HUDEP-2 (cell line): ENCODE data around the gene PTPRN2.
"Not testable (repeated sequence)": the region's sequence is repeated elsewhere in the genome, so short reads cannot be mapped to it uniquely, and the experiment has no call there.

Source experiments
- DNase-seq, 76 experiments: peaks; one replicate each; lab custom pipeline; 2025; ENCODE audit not compliant: unreplicated experiment in 76 of 76; lab: John Stamatoyannopoulos, UW

Gene PTPRN2

DNA sequence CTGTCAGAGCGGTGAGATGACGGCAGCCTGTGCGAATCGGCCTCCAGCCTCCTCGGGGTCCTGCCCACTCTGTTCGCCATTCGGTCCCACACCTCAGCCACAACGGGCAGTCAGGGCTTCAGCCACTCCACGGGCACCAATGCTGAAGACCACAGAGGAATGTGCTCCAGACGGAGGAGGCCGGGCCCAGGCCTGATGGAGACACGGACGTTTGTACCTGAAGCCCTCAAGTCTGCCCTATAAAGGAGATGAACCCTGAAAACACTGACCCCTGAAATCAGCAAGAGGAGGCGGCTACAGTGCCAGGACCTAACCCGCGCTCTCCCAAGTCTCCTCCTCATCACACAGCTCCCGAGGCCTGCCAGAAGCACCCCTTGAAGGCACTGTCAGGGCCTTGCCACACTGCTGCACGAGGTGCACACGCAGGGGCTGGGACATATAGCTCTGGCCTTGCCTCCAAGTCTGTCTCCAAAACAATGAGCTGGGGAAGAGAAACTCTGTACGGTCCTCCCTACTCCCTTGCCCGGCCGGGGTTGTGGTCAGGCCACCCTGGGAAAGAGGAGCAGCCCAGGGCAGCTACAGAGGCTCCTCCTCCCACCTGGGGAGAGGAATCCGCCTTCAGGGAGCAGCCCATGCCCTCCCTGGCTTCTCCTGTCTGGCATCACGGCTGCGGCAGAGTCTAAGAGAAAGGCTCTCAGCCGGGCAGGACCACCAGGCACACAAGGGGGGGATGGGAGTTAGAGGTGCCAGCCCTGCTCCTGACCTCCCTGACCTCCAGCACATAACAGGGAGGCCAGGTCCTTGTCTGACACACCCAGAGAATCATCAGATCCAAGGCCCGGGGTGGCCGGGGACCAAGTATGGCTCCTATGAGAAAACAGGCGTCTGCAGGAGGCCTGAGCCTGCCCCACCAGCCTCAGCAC, 310.1 kb downstream of the PTPRN2 start:
- no peak for DNase-seq

DNA sequence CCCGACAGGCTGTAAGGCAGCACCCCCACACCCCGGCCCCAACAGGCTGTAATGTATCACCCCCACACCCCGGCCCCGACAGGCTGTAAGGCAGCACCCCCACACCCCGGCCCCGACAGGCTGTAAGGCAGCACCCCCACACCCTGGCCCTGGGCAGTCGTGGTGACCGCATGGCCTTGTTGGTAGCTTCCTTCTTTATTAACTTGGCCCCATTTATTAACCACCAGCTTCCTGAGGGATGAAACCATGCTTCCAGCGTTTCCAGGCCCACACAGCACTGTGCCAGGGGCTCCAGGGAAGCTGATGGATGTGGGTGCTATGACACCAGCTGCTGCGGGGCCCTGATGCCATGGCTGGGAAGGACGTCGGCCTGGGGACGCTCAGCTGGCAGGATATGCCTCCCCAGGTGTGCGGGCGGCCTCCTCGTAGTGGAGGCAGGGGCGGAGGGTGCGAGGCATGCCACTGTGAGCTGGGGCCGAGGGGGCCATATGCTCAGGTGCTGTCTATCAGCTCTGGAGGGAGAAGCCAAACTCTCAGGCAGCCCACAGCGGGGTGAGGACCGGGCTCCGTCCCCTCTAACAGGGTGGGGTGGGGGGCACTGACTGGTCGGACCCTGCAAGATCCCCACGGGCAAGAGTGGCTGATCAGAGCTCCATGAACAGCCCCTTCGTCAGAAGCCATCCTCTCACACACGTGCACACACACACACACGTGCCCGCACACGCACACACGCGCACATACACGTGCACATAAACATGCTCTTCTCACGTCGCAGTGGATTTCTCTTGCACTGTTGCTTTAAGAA, 311.0 kb downstream of the PTPRN2 start:
- no peak for DNase-seq

DNA sequence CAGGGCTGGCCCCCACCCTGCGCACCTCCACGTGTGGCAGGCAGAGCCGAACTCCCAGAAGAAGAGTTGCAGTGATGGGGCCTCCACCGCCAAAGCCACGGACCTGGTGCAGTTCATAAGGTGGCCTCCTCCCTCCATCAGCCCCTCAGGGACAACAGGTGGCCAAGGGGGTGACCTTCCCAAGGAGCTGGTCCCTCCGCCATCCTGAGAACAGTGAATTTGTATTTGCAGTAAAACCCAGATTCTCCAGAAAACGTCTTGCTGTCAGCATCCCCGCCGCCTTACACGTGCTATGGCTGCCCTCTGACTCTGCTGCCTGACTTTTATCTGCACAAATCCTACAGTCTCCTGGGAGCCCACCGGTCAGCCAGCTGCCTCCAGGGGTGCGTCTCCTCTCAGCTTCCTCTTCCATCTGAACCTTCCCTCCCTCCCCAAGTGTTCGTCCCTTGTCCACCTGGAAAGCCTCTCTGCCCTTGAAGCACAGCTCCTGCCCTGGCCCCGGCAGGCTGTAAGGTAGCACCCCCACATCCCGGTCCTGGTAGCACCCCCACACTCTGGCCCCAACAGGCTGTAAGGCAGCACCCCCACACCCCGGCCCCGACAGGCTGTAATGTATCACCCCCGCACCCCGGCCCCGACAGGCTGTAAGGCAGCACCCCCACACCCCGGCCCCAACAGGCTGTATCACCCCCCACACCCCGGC, 311.8 kb downstream of the PTPRN2 start:
- no peak for DNase-seq

DNA sequence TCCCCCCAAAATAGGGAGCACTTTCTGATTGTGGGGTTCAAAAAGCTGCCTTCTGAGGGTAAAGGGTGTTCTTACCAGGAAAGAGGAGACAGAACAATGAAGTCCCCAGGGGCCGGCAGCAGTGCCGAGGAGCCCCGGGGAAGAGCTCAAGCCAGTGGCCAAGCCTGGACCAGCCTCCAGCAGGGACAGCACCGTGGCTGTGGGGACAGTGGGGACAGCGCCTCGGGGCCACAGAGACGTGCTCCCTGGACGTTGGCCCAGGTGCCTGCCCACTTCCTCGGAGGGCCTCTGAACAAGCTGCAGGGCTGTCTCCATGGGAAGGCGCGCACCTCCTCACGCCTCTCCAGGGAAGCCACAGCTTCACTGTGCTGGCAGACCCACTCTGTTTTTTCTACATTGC, 312.6 kb downstream of the PTPRN2 start:
- DNase-seq = no peak

DNA sequence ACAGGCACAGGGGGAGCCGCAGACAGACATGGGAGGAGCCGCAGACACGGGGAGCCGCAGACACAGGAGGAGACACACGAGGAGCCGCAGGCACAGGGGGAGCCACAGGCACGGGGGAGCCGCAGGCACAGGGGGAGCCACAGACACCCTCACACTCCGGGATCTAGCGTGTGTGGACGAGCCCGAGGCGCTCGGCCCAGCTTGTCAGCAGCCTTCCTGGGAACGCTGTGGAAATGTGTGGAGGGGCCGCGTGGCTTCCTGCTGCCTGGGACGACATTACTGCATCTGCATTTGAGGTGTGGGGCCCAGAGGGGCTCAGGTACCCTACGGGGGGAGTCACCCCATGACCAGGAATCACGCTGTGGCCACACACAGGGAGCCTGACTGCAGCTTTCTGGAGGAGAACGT, 313.2 kb downstream of the PTPRN2 start:
- DNase-seq = no peak

DNA sequence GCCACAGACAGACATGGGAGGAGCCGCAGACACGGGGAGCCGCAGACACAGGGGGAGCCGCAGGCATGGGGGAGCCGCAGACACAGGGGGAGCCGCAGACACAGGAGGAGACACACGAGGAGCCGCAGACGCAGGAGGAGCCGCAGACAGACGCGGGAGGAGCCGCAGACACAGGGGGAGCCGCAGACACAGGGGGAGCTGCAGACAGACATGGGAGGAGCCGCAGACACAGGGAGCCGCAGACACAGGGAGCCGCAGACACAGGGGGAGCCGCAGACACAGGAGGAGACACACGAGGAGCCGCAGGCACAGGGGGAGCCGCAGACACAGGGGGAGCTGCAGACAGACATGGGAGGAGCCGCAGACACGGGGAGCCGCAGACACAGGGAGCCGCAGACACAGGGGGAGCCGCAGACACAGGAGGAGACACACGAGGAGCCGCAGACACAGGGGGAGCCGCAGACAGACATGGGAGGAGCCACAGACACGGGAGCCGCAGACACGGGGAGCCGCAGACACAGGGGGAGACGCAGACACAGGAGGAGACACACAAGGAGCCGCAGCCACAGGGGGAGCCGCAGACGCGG, 313.8 kb downstream of the PTPRN2 start:
- DNase-seq = not testable (repeated sequence)

DNA sequence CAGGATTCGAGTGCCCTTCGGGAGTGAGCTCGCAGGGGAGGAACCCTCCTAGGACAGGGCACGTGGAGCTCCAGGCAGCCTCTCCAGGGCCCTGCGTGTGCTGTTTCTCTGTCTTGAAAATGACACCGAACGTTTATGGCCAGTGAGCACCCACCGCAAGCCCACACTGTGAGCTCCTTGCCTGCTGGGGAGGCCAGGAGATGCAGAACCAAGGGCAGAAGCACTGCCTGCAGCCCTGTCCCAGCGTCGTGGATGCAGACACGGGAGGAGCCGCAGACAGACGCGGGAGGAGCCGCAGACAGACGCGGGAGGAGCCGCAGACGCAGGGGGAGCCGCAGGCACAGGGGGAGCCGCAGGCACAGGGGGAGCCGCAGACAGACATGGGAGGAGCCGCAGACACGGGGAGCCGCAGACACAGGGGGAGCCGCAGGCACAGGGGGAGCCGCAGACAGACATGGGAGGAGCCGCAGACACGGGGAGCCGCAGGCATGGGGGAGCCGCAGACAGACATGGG, 314.4 kb downstream of the PTPRN2 start:
- no peak for DNase-seq

DNA sequence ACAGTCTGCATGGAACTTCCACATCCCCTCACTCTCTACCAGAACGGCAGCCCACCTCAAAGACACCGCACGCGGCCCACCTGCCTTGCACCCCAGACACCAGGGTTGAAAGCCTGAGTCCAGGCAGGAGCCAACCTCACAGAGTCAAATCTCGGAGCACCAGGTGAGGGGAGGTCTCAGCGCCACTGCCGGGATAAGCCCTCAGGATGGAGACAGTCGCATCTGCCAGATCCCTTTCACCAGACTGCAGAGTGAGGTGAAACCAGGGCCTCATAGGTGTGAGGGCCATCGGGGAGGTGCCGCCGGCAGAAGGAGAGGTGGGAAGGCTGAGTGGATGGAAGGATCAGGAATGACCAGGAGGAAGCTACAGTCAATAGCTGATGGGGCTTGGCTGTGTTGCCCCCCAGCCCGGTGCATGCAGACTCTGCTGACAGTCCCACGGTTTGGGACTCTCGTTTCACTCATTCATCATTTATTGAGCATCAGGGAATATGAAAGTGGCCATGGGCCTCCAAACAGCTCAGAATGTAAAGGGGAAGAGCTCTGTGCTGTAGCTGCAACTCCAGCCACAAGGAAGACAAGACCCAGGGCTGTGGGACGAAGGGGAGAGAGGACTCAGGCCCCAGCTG, 315.0 kb downstream of the PTPRN2 start:
- DNase-seq = no peak

DNA sequence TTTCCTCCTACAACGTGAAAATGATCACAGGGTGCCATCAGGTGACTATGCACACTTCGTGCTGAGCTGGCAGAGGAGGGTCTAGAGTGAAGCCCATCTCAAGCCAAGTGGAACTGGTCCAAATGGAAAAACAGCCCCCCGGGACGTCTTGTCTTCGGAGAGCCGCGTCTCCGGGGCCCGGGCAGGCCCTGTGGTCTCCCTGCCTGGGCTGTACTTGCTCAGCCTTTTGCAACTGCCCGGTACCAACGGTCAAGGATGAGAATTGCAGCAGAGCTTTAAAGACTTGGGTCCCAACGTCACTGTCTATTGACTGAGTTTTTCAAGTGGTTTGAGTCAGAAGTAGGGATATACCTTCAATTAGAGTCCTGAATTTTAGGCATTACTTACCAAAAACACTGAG, 315.5 kb downstream of the PTPRN2 start:
- no peak for DNase-seq

DNA sequence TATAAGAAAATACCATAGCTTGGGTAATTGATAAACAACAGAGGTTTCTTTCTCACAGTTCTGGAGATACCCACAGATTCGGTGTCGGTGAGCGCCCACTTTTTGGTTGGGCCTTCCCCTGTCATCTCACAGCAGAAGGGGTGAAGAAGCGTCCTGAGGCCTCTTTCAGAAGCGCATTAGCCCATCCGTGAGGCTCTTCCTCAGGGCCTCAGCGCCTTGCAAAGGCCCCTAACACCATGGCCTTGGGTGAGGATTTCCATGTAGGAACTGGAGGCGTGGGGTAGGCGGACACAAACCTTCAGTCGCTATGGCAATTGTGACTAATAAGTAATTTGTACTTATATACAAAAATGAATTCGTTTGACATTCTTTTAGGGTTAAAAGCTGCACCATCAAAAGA, 316.0 kb downstream of the PTPRN2 start:
- DNase-seq = no peak

DNA sequence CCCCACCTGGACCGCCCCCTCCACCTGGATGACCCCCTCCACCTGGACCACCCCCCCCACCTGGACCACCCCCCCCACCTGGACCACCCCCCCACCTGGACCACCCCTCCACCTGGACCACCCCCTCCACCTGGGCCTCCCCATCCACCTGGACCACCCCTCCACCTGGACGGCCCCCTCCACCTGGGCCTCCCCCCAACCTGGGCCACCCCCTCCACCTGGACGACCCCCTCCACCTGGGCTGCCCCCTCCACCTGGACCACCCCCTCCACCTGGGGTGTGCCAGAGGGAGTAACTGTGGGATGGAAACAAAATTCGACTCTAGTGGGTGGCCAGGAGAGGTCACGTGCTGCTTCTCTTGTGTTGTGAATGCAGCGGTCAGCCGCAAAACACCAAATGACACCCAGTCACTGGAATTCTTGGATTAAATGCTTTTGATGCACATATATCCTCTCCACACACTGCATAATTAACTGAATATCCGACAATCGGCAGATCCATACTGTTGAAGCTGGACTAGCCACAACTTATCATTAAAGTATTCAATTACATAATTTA, 316.7 kb downstream of the PTPRN2 start:
- no peak for DNase-seq

DNA sequence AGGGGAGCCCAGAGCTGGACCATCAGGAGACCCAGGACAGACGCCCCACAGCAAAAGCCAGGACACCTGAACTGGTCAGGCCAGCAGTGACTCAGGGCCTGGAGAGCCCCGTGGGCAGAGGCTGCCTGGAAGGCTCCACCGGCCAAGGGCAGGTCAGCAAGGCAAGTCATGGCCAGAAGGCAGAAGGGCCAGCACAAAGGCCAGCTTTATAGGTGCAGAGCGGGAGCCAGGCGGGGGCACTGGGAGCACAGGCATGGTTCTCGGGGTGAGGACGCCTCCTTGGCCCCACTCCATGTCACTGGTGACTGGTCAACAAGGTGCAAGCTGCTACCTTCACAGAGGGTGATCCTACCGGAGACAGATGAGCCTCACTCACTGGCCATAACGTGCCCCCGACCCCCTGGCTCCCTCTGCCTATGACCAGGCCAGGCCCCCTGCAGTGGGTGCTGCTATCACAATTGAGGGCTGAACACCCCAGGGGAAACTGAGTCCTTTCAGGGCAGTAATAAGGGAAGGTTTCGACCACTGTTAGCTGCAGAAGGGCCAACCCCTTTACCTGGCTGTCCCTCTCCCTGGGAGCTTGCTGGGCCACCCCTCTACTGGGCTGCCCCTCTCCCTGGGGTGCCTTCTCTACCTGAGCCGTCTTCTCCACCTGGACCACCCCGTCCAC, 317.4 kb downstream of the PTPRN2 start:
- peak in 1 of 76 experiments; percentile 2 for DNase-seq

DNA sequence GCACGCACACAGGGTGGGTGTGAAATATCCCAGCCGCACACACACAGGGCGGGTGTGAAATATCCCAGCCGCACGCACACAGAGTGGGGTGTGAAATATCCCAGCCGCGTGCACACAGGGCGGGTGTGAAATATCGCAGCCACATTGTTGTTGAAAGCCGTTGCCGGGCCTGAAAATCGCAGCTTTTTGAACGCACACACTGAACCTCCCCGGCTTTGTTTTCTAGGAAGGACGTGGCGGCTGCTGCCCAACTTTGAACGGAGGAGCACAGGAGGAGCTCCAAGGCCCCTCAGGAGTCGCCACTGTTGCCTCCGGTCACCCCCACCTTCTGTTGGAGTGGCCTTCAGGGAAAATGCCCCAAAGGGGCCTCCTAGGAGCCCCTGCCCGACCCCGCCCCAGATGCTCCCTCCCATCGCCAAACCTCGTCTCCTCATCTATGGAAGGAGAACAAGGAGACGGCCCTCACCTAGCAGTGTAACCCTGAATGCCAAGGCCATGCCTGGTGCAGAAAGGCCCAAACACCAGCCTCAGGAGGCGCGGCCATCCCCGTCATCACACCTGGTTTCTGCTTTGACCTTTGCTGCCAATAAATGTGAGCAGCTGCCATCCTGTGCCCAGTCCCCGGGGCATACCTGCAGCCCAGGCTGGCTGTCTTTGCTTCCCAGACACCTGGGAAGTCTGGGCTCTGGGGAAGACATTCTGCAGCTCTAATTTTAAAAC, 318.6 kb downstream of the PTPRN2 start:
- no peak for DNase-seq

DNA sequence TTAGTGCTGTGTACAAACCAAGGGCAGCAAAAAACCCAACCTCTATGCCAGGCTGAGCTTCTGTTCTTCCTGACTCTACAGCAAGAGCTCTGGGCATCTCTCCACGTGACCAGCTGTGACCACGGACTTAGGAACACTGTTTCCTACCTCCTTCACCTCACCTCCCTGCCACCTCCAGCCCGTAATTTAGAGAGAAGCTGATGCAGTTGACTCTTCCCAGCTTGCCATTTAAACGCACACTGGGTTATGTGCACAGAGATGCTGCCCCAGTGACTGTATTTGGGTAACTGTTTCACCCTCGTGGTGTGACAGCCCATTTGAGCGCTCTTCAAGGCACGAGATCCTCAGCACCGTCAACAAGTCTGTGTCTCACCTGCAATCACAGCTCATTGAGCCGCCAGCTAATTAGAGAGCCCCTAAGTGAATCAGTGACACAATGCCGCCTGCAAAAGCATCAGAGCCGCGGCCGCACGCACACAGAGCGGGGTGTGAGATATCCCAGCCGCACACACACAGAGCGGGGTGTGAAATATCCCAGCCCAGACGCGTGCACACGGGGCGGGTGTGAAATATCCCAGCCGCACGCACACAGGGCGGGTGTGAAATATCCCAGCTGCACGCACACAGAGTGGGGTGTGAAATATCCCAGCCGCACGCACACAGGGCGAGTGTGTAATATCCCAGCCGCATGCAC, 319.7 kb downstream of the PTPRN2 start:
- DNase-seq = no peak

DNA sequence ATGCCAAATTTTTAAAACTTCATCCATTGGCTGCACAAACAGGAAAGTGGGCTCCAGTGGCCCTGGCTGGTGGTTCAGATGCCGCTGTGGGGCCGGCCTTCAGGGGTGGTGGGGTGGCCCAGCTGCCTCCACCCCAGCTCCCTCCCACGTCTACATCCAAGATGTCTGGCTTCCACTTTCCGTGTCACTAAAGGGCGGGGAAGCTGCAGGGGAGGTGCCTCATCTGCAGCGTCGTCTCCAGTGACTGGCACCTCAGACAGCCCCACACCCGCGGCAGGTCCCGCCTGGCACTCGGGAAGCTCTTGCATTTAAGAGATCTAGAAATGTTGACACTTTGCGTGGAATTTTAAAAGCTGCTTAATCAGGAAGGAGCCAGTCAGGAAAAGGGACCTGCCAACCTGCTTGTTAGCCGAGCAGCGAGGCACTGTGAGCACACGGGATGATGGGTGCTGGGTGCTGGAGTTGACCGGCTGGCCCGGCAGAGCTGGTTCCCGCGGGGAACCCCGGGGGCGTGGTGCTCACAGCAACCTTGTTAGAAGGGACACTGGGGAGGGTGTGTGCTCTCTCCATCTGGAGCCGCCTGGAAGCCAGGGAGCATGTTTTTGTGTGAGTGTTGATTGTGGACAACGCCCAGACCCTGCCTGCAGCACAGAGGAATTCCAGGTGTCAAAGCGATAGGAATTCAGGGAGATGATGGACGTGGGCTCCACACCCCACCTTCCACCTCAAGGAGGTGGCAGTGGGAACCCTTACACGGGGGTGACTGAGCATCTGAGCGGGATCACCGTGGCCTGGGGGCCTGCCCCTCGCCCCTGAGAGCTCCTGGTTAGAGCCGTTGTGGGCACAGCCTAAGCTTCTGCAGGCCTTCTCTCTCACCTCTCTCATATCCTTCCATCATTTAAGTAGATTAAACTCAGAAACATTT, 320.5 kb downstream of the PTPRN2 start:
- DNase-seq = no peak

DNA sequence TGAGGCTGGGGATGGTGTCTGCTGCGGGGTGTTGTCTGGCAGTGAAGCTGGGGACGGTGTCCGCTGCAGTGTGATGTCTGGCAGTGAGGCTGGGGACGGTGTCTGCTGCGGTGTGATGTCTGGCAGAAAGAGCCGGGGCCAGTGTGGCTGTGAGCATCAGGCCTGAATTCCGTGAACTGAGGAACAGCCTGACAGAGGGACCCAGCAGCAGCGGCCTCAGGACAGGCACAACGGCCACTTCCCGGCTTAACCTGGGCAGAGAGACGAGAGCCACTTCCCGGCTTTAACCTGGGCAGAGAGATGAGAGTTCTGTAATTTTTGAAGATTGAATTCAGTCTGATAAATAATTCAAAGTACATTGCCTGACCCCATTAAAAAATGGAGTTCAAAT, 321.2 kb downstream of the PTPRN2 start:
- no peak for DNase-seq

DNA sequence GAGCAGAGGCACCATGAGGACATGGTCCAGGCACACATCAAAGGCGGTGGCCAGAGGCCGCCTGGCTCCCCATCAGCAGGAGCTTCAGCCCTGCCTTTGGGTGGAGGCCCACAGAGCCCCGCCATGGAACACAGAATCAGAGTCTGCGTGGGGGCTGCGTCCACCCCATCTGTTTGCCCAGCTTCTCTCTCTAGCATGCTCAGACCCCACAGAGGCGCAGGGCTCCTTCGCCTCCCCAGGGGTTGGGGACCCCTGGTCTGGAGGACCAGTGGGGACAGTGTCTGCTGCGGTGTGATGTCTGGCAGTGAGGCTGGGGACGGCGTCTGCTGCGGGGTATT, 321.9 kb downstream of the PTPRN2 start:
- DNase-seq = no peak
